ENCODE results near the gene CACNA1D.

Gene CACNA1D

GRCh38 chr3:53801319-53801718 lies 306.9 kb downstream of the CACNA1D start:
- Histone ChIP-seq H3K27me3 (ENCODE audit: control insufficient read depth, insufficient read depth, low read length) (no peaks in the 10 kb centered on the region), H3K36me3 (ENCODE audit: control insufficient read depth, insufficient read depth, low read length) (no peaks in the 10 kb centered on the region), H3K4me1 (ENCODE audit: control insufficient read depth, insufficient read depth, low read length) (peaks cover 17% of the 10 kb centered on the region), H3K9me3 (ENCODE audit: control insufficient read depth, insufficient read depth, low read depth, low read length) (no peaks in the 10 kb centered on the region), H3K27ac (ENCODE audit: low read depth, low read length) (no peak overlapping the region), H3K4me3 (ENCODE audit: low read depth, low read length) (no peak overlapping the region), H3K9ac (ENCODE audit: low read length) (no peak overlapping the region)

GRCh38 chr3:53802256-53802880 lies 308.0 kb downstream of the CACNA1D start:
- Histone ChIP-seq H3K4me3 (ENCODE audit: low read depth, low read length) (no peak overlapping the region), H3K27ac (ENCODE audit: low read depth, low read length) (no peak overlapping the region), H3K27me3 (ENCODE audit: control insufficient read depth, insufficient read depth, low read length) (no peaks in the 10 kb centered on the region), H3K9ac (ENCODE audit: low read length) (no peak overlapping the region), H3K9me3 (ENCODE audit: control insufficient read depth, insufficient read depth, low read depth, low read length) (no peaks in the 10 kb centered on the region), H3K36me3 (ENCODE audit: control insufficient read depth, insufficient read depth, low read length) (no peaks in the 10 kb centered on the region), H3K4me1 (ENCODE audit: control insufficient read depth, insufficient read depth, low read length) (peaks cover 17% of the 10 kb centered on the region)

- no peaks in the 10 kb centered on the region for H3K9me3 ChIP-seq (ENCODE audit: control insufficient read depth, insufficient read depth, low read depth, low read length)
- H3K4me3 ChIP-seq (ENCODE audit: low read depth, low read length) = no peak overlapping the region
- no peak overlapping the region for H3K27ac ChIP-seq (ENCODE audit: low read depth, low read length)
- no peaks in the 10 kb centered on the region for H3K36me3 ChIP-seq (ENCODE audit: control insufficient read depth, insufficient read depth, low read length)
- no peak overlapping the region for H3K9ac ChIP-seq (ENCODE audit: low read length)
- H3K4me1 ChIP-seq (ENCODE audit: control insufficient read depth, insufficient read depth, low read length) = peaks cover 17% of the 10 kb centered on the region
- no peaks in the 10 kb centered on the region for H3K27me3 ChIP-seq (ENCODE audit: control insufficient read depth, insufficient read depth, low read length)
Observed at GRCh38 chr3:53803124-53803815, 308.9 kb downstream of the CACNA1D start.

DNA sequence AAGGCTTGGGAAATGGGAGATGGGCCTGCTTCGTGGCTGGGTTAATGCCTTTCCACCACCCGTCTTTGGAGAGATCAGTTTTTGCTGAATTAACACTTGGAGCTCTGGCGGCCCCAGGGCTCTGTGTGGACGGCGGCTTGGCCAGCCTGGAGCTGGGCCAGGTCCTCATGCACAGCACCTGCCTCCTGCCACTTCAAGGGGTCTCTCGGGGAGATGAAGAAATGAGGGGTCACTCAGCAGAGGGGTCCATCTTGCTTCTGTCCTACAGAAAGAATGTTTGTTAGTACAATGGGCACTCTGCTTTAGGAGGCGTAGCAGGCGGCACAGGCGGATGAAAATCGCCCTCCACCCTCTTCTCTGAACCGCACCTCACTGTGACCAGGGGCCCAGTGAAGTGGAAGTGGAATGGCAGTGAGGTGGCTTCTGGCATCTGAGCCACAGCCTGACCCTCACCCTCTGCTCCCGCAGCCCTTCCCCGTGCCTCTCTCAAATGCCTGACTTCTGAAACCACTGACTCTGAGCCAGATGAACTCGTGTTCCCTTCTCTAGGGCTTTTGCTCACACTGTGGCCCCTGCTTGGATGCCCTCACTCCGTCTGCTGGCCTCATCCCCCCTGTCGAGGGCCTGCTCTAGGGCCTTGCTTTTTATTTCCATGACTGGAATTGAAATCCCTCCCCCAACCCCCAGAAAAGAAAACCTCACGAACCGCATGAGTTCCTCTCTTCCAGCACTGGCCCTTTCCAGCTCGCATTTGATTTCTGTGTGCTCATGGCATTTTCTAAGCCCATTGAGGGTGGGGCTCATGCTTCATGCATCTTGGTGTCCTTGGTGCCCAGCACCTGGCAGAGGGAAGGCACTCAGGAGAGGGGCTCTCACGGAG lies 309.6 kb downstream of the CACNA1D start:
- H3K4me1 ChIP-seq (ENCODE audit: control insufficient read depth, insufficient read depth, low read length) = peaks cover 17% of the 10 kb centered on the region
- H3K9me3 ChIP-seq (ENCODE audit: control insufficient read depth, insufficient read depth, low read depth, low read length) = no peaks in the 10 kb centered on the region
- H3K9ac ChIP-seq (ENCODE audit: low read length) = no peak overlapping the region
- H3K4me3 ChIP-seq (ENCODE audit: low read depth, low read length) = no peak overlapping the region
- H3K36me3 ChIP-seq (ENCODE audit: control insufficient read depth, insufficient read depth, low read length) = no peaks in the 10 kb centered on the region
- no peak overlapping the region for H3K27ac ChIP-seq (ENCODE audit: low read depth, low read length)
- no peaks in the 10 kb centered on the region for H3K27me3 ChIP-seq (ENCODE audit: control insufficient read depth, insufficient read depth, low read length)

DNA sequence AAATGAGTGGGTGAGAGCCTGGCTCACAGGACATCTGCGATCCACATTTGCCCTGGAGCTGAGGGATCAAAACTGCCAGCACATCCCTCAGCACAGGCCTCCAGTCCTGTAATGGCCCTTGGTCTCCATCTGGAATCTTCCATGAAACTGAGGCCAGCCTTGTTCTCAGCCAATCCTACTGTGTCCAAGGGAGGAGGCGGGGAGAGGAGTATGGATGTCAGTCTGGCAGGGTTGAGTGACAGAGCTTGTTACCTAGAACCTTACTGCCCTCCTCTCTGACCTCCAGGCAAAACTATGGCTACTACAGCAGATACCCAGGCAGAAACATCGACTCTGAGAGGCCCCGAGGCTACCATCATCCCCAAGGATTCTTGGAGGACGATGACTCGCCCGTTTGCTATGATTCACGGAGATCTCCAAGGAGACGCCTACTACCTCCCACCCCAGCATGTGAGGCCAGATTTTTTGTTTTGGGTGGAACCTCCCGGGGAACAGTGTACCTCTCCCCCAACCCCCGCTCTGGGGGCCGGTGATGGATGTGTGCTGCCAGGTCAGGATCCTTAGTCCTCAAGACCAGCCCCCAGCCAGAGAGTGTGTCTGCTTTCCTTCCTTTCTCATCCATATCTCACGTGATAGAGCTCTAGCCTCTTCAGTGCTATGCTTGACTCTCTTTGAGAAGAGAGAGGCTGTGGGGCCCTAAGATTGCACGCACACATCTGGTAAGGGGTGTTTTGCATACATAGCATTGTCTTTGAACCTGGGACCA lies 310.5 kb downstream of the CACNA1D start:
- Histone ChIP-seq H3K4me3 (ENCODE audit: low read depth, low read length) (no peak overlapping the region), H3K4me1 (ENCODE audit: control insufficient read depth, insufficient read depth, low read length) (peaks cover 17% of the 10 kb centered on the region), H3K9ac (ENCODE audit: low read length) (no peak overlapping the region), H3K27ac (ENCODE audit: low read depth, low read length) (no peak overlapping the region), H3K27me3 (ENCODE audit: control insufficient read depth, insufficient read depth, low read length) (no peaks in the 10 kb centered on the region), H3K36me3 (ENCODE audit: control insufficient read depth, insufficient read depth, low read length) (no peaks in the 10 kb centered on the region), H3K9me3 (ENCODE audit: control insufficient read depth, insufficient read depth, low read depth, low read length) (no peaks in the 10 kb centered on the region)

DNA sequence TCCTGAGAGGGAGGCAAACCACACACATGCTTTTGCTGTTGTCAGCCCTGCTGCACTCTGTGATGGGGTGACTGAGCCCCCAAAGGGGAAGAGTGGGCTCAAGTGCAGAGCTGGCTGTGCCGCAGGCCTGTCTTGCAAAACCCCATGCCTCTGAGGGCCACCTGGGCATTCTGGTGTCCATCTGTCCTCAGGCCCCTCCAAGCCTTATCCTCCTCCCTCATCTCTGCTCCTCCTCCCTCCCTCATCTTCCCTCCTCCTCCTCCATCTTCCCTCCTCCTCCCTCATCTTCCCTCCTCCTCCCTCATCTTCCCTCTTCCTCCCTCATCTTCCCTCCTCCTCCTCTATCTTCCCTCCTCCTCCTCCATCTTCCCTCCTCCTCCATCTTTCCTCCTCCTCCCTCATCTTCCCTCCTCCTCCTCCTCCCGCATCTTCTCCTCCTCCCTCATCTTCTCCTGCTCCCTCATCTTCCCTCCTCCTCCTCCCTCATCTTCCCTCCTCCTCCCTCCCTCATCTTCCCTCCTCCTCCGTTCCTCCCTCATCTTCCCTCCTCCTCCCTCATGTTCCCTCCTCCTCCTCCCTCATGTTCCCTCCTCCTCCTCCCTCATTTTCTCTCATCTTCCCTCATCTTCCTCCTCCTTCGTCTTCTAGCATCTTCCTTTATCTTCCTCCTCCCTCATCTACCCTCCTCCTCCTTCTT lies 311.2 kb downstream of the CACNA1D start:
- Histone ChIP-seq H3K4me3 (ENCODE audit: low read depth, low read length) (no peak overlapping the region), H3K9me3 (ENCODE audit: control insufficient read depth, insufficient read depth, low read depth, low read length) (no peaks in the 10 kb centered on the region), H3K4me1 (ENCODE audit: control insufficient read depth, insufficient read depth, low read length) (peaks cover 17% of the 10 kb centered on the region), H3K27ac (ENCODE audit: low read depth, low read length) (no peak overlapping the region), H3K27me3 (ENCODE audit: control insufficient read depth, insufficient read depth, low read length) (no peaks in the 10 kb centered on the region), H3K36me3 (ENCODE audit: control insufficient read depth, insufficient read depth, low read length) (no peaks in the 10 kb centered on the region), H3K9ac (ENCODE audit: low read length) (no peak overlapping the region)

DNA sequence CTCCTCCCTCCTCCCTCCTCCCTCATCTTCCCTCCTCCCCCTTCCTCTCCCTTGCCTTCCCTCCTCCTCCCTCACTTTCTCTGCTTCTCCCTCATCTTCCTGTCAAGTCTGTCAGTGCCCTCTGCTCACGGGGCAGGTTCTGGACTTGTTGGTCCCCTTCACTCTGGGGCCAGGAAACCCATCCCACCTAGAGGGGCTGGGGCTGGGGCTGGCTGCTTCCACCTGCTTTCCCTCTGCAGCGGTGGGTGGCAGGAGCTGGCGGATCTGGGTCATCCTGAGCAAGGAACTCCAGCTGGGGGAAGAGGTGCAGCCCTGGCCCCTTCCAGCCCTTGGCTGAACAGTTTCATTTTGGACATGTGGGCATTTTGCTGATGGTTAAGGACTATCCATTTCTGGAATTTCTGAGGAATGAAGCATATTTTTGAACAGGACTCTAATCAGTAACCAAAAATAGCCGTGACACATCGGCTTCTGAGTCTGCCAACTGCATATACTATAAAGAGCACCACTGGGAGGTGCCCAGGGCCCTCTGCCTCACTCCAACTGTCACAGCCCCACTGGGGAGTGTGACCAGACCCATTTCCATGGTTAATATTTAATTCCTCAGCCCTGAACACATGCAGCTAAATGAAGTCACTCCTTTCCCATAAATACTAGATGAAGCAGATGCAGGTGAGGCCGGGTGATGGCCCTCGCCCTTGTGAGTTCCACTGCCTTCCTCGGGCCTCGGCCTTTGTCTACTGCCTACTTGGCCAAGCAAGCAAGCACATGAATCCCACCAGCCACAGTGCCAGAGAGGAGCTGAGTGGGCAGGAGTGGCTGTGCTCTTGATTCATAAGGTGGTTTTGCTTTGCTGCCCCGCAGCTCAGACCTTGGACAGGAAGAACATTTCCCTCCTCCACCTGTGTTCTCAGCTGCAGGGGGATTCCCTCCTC lies 312.0 kb downstream of the CACNA1D start:
- Histone ChIP-seq H3K27me3 (ENCODE audit: control insufficient read depth, insufficient read depth, low read length) (no peaks in the 10 kb centered on the region), H3K4me3 (ENCODE audit: low read depth, low read length) (no peak overlapping the region), H3K36me3 (ENCODE audit: control insufficient read depth, insufficient read depth, low read length) (no peaks in the 10 kb centered on the region), H3K27ac (ENCODE audit: low read depth, low read length) (no peak overlapping the region), H3K9ac (ENCODE audit: low read length) (no peak overlapping the region), H3K4me1 (ENCODE audit: control insufficient read depth, insufficient read depth, low read length) (peaks cover 17% of the 10 kb centered on the region), H3K9me3 (ENCODE audit: control insufficient read depth, insufficient read depth, low read depth, low read length) (no peaks in the 10 kb centered on the region)

- Histone ChIP-seq H3K4me3 (ENCODE audit: low read depth, low read length) (no peak overlapping the region), H3K9ac (ENCODE audit: low read length) (no peak overlapping the region), H3K36me3 (ENCODE audit: control insufficient read depth, insufficient read depth, low read length) (no peaks in the 10 kb centered on the region), H3K27me3 (ENCODE audit: control insufficient read depth, insufficient read depth, low read length) (no peaks in the 10 kb centered on the region), H3K27ac (ENCODE audit: low read depth, low read length) (no peak overlapping the region), H3K4me1 (ENCODE audit: control insufficient read depth, insufficient read depth, low read length) (peaks cover 17% of the 10 kb centered on the region), H3K9me3 (ENCODE audit: control insufficient read depth, insufficient read depth, low read depth, low read length) (no peaks in the 10 kb centered on the region)
Observed at GRCh38 chr3:53807117-53807810, 312.9 kb downstream of the CACNA1D start.

DNA sequence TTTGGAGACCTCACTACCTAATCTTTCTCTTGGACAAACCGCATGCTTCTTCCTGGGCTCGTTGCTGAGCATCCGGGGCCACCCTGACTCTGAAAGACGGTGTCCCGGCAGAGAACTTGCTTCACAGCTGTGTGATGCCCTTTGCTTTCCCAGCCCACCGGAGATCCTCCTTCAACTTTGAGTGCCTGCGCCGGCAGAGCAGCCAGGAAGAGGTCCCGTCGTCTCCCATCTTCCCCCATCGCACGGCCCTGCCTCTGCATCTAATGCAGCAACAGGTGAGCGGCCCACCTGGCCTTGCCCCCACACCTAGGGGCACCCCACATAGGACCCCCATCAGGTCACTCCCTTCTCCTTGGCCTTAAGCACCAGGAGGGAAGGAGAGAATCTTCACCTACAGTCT lies 314.1 kb downstream of the CACNA1D start:
- no peak overlapping the region for H3K9ac ChIP-seq (ENCODE audit: low read length)
- peaks cover 17% of the 10 kb centered on the region for H3K4me1 ChIP-seq (ENCODE audit: control insufficient read depth, insufficient read depth, low read length)
- no peaks in the 10 kb centered on the region for H3K36me3 ChIP-seq (ENCODE audit: control insufficient read depth, insufficient read depth, low read length)
- no peak overlapping the region for H3K27ac ChIP-seq (ENCODE audit: low read depth, low read length)
- H3K27me3 ChIP-seq (ENCODE audit: control insufficient read depth, insufficient read depth, low read length) = no peaks in the 10 kb centered on the region
- no peaks in the 10 kb centered on the region for H3K9me3 ChIP-seq (ENCODE audit: control insufficient read depth, insufficient read depth, low read depth, low read length)
- H3K4me3 ChIP-seq (ENCODE audit: low read depth, low read length) = no peak overlapping the region
